Small intestine (tissue), 16 donors: Measurements from ENCODE around the gene MTMR10. TPM values are rescaled to one million over a fixed set of nuclear protein-coding genes. Genes with fewer than 3 reads are reported as not detected.

ENCODE experiments used
- DNase-seq, 2 donors: peaks; one replicate each; pipeline versions ENCODE4 v3.0.0 to v3.0.0-alpha.2; 2013
- FAIRE-seq: peaks from 2 replicates; lab custom pipeline; 2012; peaks lifted over from hg19 to GRCh38; lab: Jason Lieb, UNC
- H3K27ac ChIP-seq, 3 donors: one replicate each; pipeline ENCODE4 v1.5.1; 2013; ENCODE audit warnings: low read length in 2 of 3, mild to moderate bottlenecking in 2 of 3, control low read depth in 1 of 3, inconsistent platforms in 1 of 3, low read depth in 1 of 3, moderate library complexity in 1 of 3
- H3K27me3 ChIP-seq, 3 donors: one replicate each; pipeline ENCODE4 v1.6.1; 2013; ENCODE audit warnings: low read length in 3 of 3, inconsistent platforms in 1 of 3; ENCODE audit not compliant: control insufficient read depth in 3 of 3, insufficient read depth in 3 of 3
- H3K36me3 ChIP-seq, 3 donors: one replicate each; pipeline ENCODE4 v1.6.1; 2013; ENCODE audit warnings: low read length in 3 of 3, inconsistent platforms in 1 of 3, low read depth in 1 of 3, mild to moderate bottlenecking in 1 of 3, moderate library complexity in 1 of 3; ENCODE audit not compliant: control insufficient read depth in 3 of 3, insufficient read depth in 2 of 3
- H3K4me1 ChIP-seq, 3 donors: one replicate each; pipeline ENCODE4 v1.6.1; 2013; ENCODE audit warnings: low read length in 2 of 3, inconsistent platforms in 1 of 3, low read depth in 1 of 3, mild to moderate bottlenecking in 1 of 3, moderate library complexity in 1 of 3; ENCODE audit not compliant: control insufficient read depth in 3 of 3, insufficient read depth in 2 of 3
- H3K4me3 ChIP-seq, 3 donors: one replicate each; pipeline ENCODE4 v1.5.1; 2013; ENCODE audit warnings: low read length in 3 of 3, control low read depth in 1 of 3, inconsistent platforms in 1 of 3, low read depth in 1 of 3, mild to moderate bottlenecking in 1 of 3, moderate library complexity in 1 of 3
- H3K9me3 ChIP-seq, 2 donors: one replicate each; pipeline ENCODE4 v1.6.1; 2013; ENCODE audit warnings: low read depth in 1 of 2, low read length in 1 of 2; ENCODE audit not compliant: control insufficient read depth in 2 of 2, insufficient read depth in 1 of 2
- WGBS, 3 donors: extraction: QIAGEN DNeasy Blood & Tissue Kit; methylation state at CpG; one replicate each; pipeline ENCODE4 v1.1.7; 2013; 5-methylcytosine and 5-hydroxymethylcytosine counted together
- long read RNA-seq, 10 donors: transcript quantifications; one replicate each; lab custom pipeline, GENCODE V29; 2026
- polyA plus RNA-seq, 4 donors: library from polyadenylated mRNA; stranded (reverse) in 3 of 4; unstranded in 1 of 4; fragments of 200-250 nt in 3 of 4; fragments of 120-200 nt in 1 of 4; gene quantifications; one replicate each; pipeline versions ENCODE4 v1.2.1 to v1.2.3, GENCODE V29; 2013
- donor health status: healthy with polysubstance abuse.
- donor health status: control.
- donor health status: control.
- donor health status: Bipolar disorder and iron deficiency.
- donor health status: healthy.

The MTMR10 gene, protein sequence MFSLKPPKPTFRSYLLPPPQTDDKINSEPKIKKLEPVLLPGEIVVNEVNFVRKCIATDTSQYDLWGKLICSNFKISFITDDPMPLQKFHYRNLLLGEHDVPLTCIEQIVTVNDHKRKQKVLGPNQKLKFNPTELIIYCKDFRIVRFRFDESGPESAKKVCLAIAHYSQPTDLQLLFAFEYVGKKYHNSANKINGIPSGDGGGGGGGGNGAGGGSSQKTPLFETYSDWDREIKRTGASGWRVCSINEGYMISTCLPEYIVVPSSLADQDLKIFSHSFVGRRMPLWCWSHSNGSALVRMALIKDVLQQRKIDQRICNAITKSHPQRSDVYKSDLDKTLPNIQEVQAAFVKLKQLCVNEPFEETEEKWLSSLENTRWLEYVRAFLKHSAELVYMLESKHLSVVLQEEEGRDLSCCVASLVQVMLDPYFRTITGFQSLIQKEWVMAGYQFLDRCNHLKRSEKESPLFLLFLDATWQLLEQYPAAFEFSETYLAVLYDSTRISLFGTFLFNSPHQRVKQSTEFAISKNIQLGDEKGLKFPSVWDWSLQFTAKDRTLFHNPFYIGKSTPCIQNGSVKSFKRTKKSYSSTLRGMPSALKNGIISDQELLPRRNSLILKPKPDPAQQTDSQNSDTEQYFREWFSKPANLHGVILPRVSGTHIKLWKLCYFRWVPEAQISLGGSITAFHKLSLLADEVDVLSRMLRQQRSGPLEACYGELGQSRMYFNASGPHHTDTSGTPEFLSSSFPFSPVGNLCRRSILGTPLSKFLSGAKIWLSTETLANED
- 10 to 100 TPM; 11.0 to 26.8 (median 21.8) TPM for polyA plus RNA-seq
- long read RNA-seq, donor 1, result 0 reads
- long read RNA-seq, donor 2, full-length matches to known transcripts, result 2 of 2 reads
- long read RNA-seq, donor 2, partial matches to known transcripts, result 0 of 2 reads
- long read RNA-seq, donor 2, other reads (novel, unspliced or antisense), result 0 of 2 reads
- long read RNA-seq, donor 3, full-length matches to known transcripts, result 1 of 1 reads
- long read RNA-seq, donor 3, partial matches to known transcripts, result 0 of 1 reads
- long read RNA-seq, donor 3, other reads (novel, unspliced or antisense), result 0 of 1 reads
- long read RNA-seq, donor 4, result 0 reads
- long read RNA-seq, donor 5, result 0 reads
- long read RNA-seq, donor 6, full-length matches to known transcripts, result 1 of 1 reads
- long read RNA-seq, donor 6, partial matches to known transcripts, result 0 of 1 reads
- long read RNA-seq, donor 6, other reads (novel, unspliced or antisense), result 0 of 1 reads
- long read RNA-seq, donor 7, result 0 reads
- long read RNA-seq, donor 8, result 0 reads
- long read RNA-seq, donor 9, result 0 reads
- long read RNA-seq, donor 10, full-length matches to known transcripts, result 5 of 5 reads
- long read RNA-seq, donor 10, partial matches to known transcripts, result 0 of 5 reads
- long read RNA-seq, donor 10, other reads (novel, unspliced or antisense), result 0 of 5 reads

DNA sequence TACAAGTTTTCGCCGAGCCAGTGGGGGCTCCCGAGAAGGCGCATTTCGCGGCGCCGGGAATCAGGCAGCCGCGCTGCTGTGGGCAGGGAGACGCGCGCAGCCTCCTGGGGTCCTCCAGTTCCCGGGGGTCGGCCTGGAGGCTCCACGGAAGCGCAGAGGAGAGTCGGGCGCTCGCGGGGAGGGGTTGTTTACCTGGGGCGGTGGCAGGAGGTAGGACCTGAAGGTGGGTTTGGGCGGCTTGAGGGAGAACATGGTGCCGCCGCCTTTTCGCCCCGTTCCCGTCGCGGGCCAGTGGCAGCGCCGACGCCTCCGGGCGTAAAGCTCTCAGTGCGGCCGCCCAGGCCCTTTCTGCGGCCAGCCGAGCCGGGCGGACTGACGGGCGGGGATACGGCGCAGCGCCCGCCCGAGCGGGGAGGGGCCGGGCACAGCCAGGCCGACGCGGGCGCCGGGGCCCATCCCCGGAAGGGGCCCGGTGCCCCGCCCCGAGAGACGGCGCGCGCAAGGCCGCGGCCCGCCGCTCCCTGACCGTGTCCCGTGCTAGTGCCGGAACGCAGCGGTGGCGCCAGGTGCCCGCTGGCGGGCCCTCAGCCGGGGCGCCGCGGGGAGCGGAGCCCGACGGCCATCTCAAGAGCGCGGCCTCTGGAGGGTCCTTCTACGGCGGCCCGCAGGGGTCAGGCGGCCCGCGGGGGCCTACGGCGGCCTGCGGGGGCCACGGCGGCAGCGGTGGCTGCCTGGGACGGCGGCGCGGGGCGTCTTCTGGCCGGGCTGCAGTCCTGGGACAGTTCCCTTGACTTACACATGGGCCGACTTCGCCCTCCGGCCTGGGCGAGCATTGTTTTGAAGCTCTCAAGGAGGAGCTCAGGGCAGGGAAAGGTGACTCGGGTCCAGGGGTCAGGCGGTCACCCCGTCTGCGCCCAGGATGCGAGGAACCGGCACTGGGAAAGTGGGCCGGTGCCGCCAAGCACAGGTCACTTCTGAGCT is at the start of gene MTMR10:
Gene MTMR10 (minus strand): TSS at position 374 of the 981 bp plus-strand sequence. CDS start 122 bp downstream, at position 252.
- no peak for FAIRE-seq
- H3K4me1 ChIP-seq, result peaks cover 3 to 10% (median 4%) of the 10 kb centered on the region in 3 donors
- WGBS, 3 donors, result 0 to 1% (median 1%) methylated on average over 70 to 114 of the region's 114 CpGs
- peaks cover 0 to 2% (median 0%) of the 10 kb centered on the region in 3 donors for H3K36me3 ChIP-seq
- H3K4me3 ChIP-seq, result peak within 1 kb of the TSS; percentile 71 to 99 (median 98)
- peak; percentile 86 to 93 for DNase-seq
- peak within 1 kb of the TSS; percentile 99 to 100 (median 99) for H3K27ac ChIP-seq
- H3K27me3 ChIP-seq, result no peaks in the 10 kb centered on the region
- no peaks in the 10 kb centered on the region for H3K9me3 ChIP-seq

DNA sequence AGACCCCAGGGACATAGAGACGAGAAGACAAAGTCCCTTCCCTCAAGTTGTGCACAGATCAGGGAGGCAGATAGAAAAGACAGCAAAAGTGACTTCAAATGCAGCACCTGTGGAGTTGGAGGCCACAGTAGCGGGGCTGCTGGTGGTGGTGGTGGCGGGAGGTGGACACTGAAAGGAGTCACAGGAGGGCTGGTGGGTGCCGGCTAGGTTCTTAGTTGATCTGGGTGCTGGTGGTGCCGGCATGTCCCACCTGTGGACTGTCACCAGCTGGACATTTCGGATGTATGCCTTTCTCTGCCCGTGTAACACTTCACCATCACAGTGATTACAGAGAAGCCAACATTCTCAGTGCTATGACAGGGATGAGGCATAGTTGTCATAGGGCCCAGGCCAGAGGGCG is 49.2 kb upstream of the MTMR10 start:
- DNase-seq, result no peak
- Histone ChIP-seq H3K4me3 (no peak overlapping the region), H3K27me3 (peaks cover 0 to 2% (median 0%) of the 10 kb centered on the region in 3 donors), H3K9me3 (no peaks in the 10 kb centered on the region), H3K4me1 (no peaks in the 10 kb centered on the region), H3K27ac (no peak overlapping the region), H3K36me3 (no peaks in the 10 kb centered on the region)
- WGBS, 3 donors, result 86 to 91% (median 87%) methylated on average over 7 to 8 of the region's 8 CpGs
- no peak for FAIRE-seq

DNA sequence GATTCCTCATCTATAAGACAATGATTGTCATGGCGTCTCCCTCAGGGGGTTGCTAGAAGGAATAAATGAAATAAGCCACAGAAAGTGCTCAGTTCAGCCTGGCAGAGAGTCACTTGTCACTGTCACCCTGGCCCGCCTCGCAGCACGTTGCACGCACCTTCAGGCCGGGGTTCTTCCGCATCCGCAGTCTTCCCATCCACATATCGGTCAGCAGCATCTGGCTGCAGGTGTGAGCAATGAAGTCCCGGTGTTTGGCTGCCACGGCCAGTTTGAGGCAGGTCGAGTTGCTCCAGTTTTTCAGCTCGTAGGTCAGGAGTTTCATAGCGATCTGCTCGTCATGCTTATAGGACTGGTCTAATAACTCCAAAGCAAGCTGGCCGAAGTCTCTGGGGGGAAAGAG is 48.5 kb upstream of the MTMR10 start:
- no peak overlapping the region for H3K27ac ChIP-seq
- no peaks in the 10 kb centered on the region for H3K36me3 ChIP-seq
- no peak overlapping the region for H3K4me3 ChIP-seq
- no peak for DNase-seq
- no peaks in the 10 kb centered on the region for H3K4me1 ChIP-seq
- no peak for FAIRE-seq
- no peaks in the 10 kb centered on the region for H3K9me3 ChIP-seq
- 90 to 94% (median 92%) methylated on average over 16 of the region's 16 CpGs for WGBS, 3 donors
- peaks cover 0 to 2% (median 0%) of the 10 kb centered on the region in 3 donors for H3K27me3 ChIP-seq

DNA sequence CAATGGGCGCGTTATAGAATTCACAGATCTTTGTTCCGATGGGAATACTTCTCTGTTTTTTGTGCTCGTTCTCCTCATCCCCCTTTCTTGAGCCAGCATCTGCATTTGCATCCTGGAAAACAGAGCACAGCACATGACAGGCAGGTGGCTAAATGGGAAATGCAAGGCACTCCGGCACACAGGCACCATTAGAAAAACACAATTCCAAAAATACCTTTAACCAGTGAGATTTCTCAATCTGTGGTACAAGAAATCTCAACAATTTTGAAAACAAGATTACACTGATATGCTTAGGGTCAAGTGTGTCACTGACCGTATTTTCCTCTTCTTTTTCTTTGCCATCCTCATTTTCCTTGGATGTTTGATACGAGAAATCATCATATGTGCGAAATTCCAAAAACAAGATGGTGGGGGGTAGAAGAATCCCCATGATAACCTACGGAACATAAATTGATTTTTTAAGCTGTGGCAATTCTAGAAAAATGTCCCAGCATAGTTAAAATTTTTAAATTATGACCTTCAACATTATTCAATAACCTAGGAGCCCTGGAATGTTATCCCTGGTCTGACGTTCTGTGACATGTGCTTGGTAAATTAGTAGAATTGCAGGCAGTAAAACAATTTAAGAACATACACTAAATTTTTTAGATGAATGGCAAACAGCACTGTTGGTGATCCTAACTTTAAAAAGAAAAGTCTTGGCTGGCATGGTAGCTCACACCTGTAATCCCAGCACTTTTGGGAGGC is 46.5 kb upstream of the MTMR10 start:
- no peak for DNase-seq
- no peaks in the 10 kb centered on the region for H3K4me1 ChIP-seq
- H3K9me3 ChIP-seq, result no peaks in the 10 kb centered on the region
- H3K4me3 ChIP-seq, result no peak overlapping the region
- peaks cover 0 to 2% (median 0%) of the 10 kb centered on the region in 3 donors for H3K27me3 ChIP-seq
- H3K36me3 ChIP-seq, result no peaks in the 10 kb centered on the region
- H3K27ac ChIP-seq, result no peak overlapping the region
- FAIRE-seq, result no peak
- WGBS, 3 donors, result 86 to 88% (median 86%) methylated on average over 10 of the region's 10 CpGs

DNA sequence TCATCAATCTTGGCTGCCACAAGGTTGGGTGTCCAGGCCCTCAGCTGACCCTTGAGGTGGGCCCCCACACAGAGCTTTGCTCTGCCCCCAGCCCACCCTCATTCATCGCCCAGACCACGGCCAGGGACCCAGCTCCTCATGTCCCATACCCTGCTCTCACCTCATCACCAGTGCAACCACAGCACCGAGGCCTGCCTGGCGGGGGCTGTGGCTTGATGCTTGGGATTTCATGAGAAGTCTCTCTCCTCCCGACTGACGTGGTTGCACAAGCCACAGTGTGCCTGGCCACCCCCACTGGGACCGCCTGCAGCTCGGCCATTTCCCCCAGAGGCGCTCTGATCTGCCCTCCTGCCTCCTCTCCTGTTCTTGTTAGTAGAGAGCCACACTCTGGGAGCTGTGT is 45.4 kb upstream of the MTMR10 start:
- H3K27me3 ChIP-seq, result peaks cover 0 to 2% (median 0%) of the 10 kb centered on the region in 3 donors
- H3K27ac ChIP-seq, result no peak overlapping the region
- no peak overlapping the region for H3K4me3 ChIP-seq
- WGBS, 3 donors, result 88 to 98% (median 89%) methylated on average over 9 of the region's 9 CpGs
- H3K4me1 ChIP-seq, result no peaks in the 10 kb centered on the region
- H3K9me3 ChIP-seq, result no peaks in the 10 kb centered on the region
- H3K36me3 ChIP-seq, result no peaks in the 10 kb centered on the region
- DNase-seq (no peak), FAIRE-seq (no peak)

DNA sequence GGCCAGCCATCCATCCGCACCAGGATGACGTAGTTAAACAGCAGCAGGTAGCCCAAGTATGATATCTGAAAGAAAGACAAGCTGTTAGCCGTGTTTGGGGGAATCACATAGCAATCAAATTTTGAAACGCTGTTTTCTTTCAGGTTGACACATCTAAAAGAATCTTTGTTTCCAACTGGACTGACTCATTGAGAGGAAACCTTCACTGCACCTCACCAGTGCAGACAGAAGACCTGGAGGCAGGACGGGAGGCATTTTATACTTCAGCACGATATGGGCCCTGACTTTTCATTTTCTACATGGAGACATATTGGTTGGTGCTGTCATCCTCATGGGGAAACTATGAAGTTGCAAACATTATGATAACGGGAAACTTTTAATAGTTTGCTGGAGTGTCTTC is 44.2 kb upstream of the MTMR10 start:
- no peak for DNase-seq
- H3K36me3 ChIP-seq, result no peaks in the 10 kb centered on the region
- no peaks in the 10 kb centered on the region for H3K9me3 ChIP-seq
- no peak overlapping the region for H3K4me3 ChIP-seq
- peaks cover 0 to 2% (median 0%) of the 10 kb centered on the region in 3 donors for H3K27me3 ChIP-seq
- FAIRE-seq, result no peak
- no peaks in the 10 kb centered on the region for H3K4me1 ChIP-seq
- H3K27ac ChIP-seq, result no peak overlapping the region
- 81 to 92% (median 87%) methylated on average over 7 of the region's 7 CpGs for WGBS, 3 donors

DNA sequence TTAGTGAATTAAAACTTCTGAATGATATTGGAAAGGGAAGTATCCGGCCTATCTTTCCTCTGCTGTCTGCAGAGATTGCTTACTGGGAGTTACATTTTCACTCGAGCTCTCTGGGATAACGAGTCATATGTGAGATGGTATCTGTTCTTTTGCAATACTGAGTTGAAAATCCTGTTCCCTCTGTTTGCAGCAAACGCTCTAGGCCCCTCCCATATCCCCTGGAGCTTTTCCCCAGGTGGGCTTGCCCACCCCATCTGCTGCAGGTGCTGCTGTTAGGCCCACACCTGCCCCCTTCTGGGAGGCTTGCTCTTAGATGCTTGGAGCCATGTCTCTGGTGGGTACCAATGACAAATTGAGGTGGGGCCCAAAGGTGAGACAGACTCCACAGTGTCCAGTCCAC is 42.7 kb upstream of the MTMR10 start:
- no peak for FAIRE-seq
- no peaks in the 10 kb centered on the region for H3K9me3 ChIP-seq
- 43 to 56% (median 55%) methylated on average over 4 of the region's 4 CpGs for WGBS, 3 donors

More for the DNA sequence above, 42.7 kb upstream of the MTMR10 start:
- no peaks in the 10 kb centered on the region for H3K4me1 ChIP-seq
- no peaks in the 10 kb centered on the region for H3K36me3 ChIP-seq
- no peak for DNase-seq
- H3K27me3 ChIP-seq, result no peaks in the 10 kb centered on the region
- no peak overlapping the region for H3K27ac ChIP-seq
- no peak overlapping the region for H3K4me3 ChIP-seq
